Suprapubic skin (tissue), 4 donors: ENCODE measurements around the gene DTNB.

Experiments
- CTCF ChIP-seq, 2 donors: fragments of 200-600 bp in 1 of 2; fragments of 450-650 bp in 1 of 2; sonication (generic) in 1 of 2; IDR thresholded peaks; one replicate each; pipeline ENCODE4 v1.5.1; 2016 to 2019; ENCODE audit warnings: antibody characterized with exemption in 2 of 2, mild to moderate bottlenecking in 1 of 2, moderate library complexity in 1 of 2
- POLR2A ChIP-seq, 2 donors: fragments of 450-650 bp; IDR thresholded peaks; one replicate each; pipeline ENCODE4 v1.6.1; 2017; ENCODE audit warnings: antibody characterized with exemption in 2 of 2, mild to moderate bottlenecking in 2 of 2, moderate library complexity in 2 of 2
- POLR2AphosphoS5 ChIP-seq, 3 donors: sonication (generic); formaldehyde crosslinking; IDR thresholded peaks; one replicate each; pipeline ENCODE4 v1.6.1; 2017; ENCODE audit warnings: antibody characterized with exemption in 3 of 3

GRCh38 chr2:25590921-25591505 is 82.4 kb downstream of the DTNB start:
- TF ChIP-seq CTCF (IDR thresholded peaks at IDR 0.05) (no peak), POLR2AphosphoS5 (IDR thresholded peaks at IDR 0.05) (no peak), POLR2A (IDR thresholded peaks at IDR 0.05) (no peak)
